Gastrocnemius medialis (tissue), 4 donors: Measurements from ENCODE around the gene FJX1. TPM values are rescaled to one million over a fixed set of nuclear protein-coding genes. Genes with fewer than 3 reads are reported as not detected.

Source experiments
- ATAC-seq, 2 donors: fragments of 150-250 bp; one replicate each; pipeline ENCODE4 v1.9.1; 2016
- DNase-seq, 2 donors: peaks; one replicate each; pipeline ENCODE4 v3.0.0-alpha.2; 2019
- H3K27ac ChIP-seq, 4 donors: fragments of 200-600 bp; sonication (generic); 1 replicate in 1 of 4; 2 replicates in 3 of 4; pipeline ENCODE4 v1.5.1; 2016 to 2018; ENCODE audit warnings: mild to moderate bottlenecking in 2 of 4, moderate library complexity in 1 of 4
- H3K27me3 ChIP-seq, 3 donors: fragments of 200-600 bp; sonication (generic) in 2 of 3; 1 replicate in 1 of 3; 2 replicates in 2 of 3; pipeline versions ENCODE4 v1.5.1 to v1.6.0; 2016 to 2019; ENCODE audit warnings: mild to moderate bottlenecking in 1 of 3, moderate library complexity in 1 of 3
- H3K36me3 ChIP-seq, 2 donors: fragments of 200-600 bp; sonication (generic) in 1 of 2; one replicate each; pipeline ENCODE4 v1.5.1; 2017 to 2018
- H3K4me1 ChIP-seq, 2 donors: fragments of 200-600 bp; sonication (generic) in 1 of 2; one replicate each; pipeline ENCODE4 v1.5.1; 2016 to 2017; ENCODE audit warnings: mild to moderate bottlenecking in 2 of 2
- H3K4me3 ChIP-seq, 4 donors: fragments of 200-600 bp; sonication (generic) in 3 of 4; 1 replicate in 1 of 4; 2 replicates in 3 of 4; pipeline ENCODE4 v1.5.1; 2016 to 2019; ENCODE audit warnings: mild to moderate bottlenecking in 2 of 4
- H3K9me3 ChIP-seq, 3 donors: fragments of 200-600 bp; sonication (generic) in 2 of 3; 1 replicate in 1 of 3; 2 replicates in 2 of 3; pipeline ENCODE4 v1.5.1; 2016 to 2019
- POLR2A ChIP-seq, 2 donors: fragments of 450-650 bp; IDR thresholded peaks; one replicate each; pipeline ENCODE4 v1.6.1; 2017; ENCODE audit warnings: antibody characterized with exemption in 2 of 2, mild to moderate bottlenecking in 2 of 2, moderate library complexity in 2 of 2
- in situ Hi-C, 4 donors: fragments of 200-750 bp; cut with MboI; loops; one replicate each; pipeline versions ENCODE4 v1.15.0 to v1.8.0; 2017; ENCODE audit warnings: low sequenced_read_pairs in 4 of 4
- intact Hi-C: fragments of 100-400 bp; cut with DNase I; formaldehyde crosslinking; loops from one replicate; pipeline ENCODE4 v1.15.1; 2023; ENCODE audit warnings: low total_unique reads
- total RNA-seq, 4 donors: library from RNA; depleted of rRNA; stranded (reverse); fragments of >200 nt; gene quantifications; one replicate each; pipeline versions ENCODE4 v1.1.0 to v1.2.3, GENCODE V29; 2016
- TF ChIP-seq, protein P1 (sequence below), 5 experiments: fragments of 450-650 bp in 3 of 5; fragments of 200-600 bp in 2 of 5; sonication (generic) in 2 of 5; IDR thresholded peaks in 4 of 5; conservative IDR thresholded peaks in 1 of 5; 1 replicate in 4 of 5; 2 replicates in 1 of 5; pipeline ENCODE4 v1.5.1; 2016 to 2019; ENCODE audit warnings: antibody characterized with exemption in 5 of 5, mild to moderate bottlenecking in 3 of 5, moderate library complexity in 3 of 5

FJX1 gene, protein sequence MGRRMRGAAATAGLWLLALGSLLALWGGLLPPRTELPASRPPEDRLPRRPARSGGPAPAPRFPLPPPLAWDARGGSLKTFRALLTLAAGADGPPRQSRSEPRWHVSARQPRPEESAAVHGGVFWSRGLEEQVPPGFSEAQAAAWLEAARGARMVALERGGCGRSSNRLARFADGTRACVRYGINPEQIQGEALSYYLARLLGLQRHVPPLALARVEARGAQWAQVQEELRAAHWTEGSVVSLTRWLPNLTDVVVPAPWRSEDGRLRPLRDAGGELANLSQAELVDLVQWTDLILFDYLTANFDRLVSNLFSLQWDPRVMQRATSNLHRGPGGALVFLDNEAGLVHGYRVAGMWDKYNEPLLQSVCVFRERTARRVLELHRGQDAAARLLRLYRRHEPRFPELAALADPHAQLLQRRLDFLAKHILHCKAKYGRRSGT
- 10 to 100 TPM in 1 of 4 donors, 1 to 10 TPM in 3; 1.5 to 10.8 (median 2.0) TPM for total RNA-seq

DNA sequence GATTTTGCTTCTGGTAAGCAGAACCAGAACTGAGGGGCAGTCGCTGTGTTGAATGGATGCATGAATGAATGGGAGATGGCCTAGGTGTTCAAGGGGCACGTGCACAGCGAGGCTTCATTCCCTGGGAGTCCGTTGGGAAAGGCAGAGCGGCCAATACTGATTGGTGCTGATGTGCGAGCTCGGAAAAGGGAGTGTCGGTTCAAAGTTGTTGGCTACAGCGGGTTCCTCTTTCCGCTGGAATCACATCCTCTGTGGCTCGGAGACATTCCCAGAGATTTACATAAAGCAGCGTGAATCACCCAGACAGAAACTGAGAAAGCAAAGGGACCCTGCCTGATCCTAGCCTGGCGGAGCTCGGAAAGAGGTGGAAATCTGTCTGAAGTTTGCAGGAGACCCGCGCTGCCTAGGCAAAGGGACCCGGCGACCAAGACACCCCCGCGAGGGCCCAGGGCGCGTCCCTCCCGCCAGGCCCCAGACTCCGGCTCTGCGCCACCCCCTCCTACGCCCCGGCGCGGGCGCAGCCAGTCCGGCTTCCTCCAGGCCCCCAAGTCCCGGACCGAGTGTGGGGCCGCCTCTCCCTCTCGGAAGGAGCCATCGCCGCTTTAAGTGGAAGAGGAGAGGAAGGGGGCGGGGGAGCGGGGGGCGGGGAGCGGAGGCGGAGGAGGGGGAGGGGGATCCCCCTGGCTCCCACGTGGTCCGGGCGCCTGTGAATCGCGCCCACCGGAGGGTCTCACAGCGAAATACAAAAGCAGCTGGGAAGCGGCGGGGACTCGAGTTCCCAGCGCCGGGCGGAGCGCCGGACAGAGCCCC lies at the start of gene FJX1:
TSS of gene FJX1 (plus strand) at position 774 of the 810 bp plus-strand sequence. CDS start 177 bp downstream, outside the sequence.
- peaks cover 9 to 22% of the 10 kb centered on the region in 2 donors for H3K4me1 ChIP-seq
- DNase-seq (peak; percentile 4 to 12), ATAC-seq (peak; percentile 52 to 53)
- H3K4me3 ChIP-seq, result peak within 1 kb of the TSS; percentile 55 to 78 (median 64)
- peak within 1 kb of the TSS; percentile 56 to 63 (median 60) for H3K27ac ChIP-seq
- intact Hi-C loops (loop anchor here (2.0 to 10.0 kb wide), 5 partner anchors 205 to 874 kb away; no protein-coding TSS in a partner anchor), in situ Hi-C loops (loop anchor here (5.0 to 25.0 kb wide), 9 partner anchors 207 to 869 kb away; no protein-coding TSS in a partner anchor)
- no peaks in the 10 kb centered on the region for H3K9me3 ChIP-seq
- TF ChIP-seq POLR2A (IDR thresholded peaks at IDR 0.05), result no peak
- TF ChIP-seq, protein P1, sequence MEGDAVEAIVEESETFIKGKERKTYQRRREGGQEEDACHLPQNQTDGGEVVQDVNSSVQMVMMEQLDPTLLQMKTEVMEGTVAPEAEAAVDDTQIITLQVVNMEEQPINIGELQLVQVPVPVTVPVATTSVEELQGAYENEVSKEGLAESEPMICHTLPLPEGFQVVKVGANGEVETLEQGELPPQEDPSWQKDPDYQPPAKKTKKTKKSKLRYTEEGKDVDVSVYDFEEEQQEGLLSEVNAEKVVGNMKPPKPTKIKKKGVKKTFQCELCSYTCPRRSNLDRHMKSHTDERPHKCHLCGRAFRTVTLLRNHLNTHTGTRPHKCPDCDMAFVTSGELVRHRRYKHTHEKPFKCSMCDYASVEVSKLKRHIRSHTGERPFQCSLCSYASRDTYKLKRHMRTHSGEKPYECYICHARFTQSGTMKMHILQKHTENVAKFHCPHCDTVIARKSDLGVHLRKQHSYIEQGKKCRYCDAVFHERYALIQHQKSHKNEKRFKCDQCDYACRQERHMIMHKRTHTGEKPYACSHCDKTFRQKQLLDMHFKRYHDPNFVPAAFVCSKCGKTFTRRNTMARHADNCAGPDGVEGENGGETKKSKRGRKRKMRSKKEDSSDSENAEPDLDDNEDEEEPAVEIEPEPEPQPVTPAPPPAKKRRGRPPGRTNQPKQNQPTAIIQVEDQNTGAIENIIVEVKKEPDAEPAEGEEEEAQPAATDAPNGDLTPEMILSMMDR (IDR thresholded peaks at IDR 0.05 in 4 of 5, conservative IDR thresholded peaks at IDR 0.05 in 1 of 5), result no peak
- H3K27me3 ChIP-seq, result peaks cover 0 to 8% (median 2%) of the 10 kb centered on the region in 3 donors
- no peaks in the 10 kb centered on the region for H3K36me3 ChIP-seq

DNA sequence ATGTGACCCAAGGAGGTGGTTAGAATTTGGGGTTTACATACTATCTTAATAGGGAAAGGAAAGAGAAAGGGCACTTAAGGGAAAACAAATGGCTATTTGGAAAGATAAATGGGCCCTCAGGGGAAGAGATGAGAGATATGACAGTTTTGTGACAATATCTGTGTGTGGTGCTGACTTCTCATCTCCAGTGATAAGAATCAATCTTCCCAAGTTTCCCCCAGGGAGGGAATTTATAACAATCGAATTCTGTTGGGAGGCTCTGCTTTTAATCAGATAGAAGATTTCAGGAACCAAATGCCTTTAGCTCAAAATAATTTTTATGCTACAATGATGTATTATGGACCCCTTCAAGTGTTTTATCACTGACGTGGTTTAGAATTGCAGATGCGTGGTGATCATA lies 46.6 kb upstream of the FJX1 start:
- ATAC-seq, result no peak
- Histone ChIP-seq H3K36me3 (no peaks in the 10 kb centered on the region), H3K4me3 (no peak overlapping the region), H3K4me1 (peaks cover 0 to 2% of the 10 kb centered on the region in 2 donors), H3K9me3 (peaks cover 0 to 5% (median 0%) of the 10 kb centered on the region in 3 donors), H3K27me3 (no peaks in the 10 kb centered on the region), H3K27ac (no peak overlapping the region)
- in situ Hi-C loops, result no loop called here
- TF ChIP-seq, protein P1 (IDR thresholded peaks at IDR 0.05 in 4 of 5, conservative IDR thresholded peaks at IDR 0.05 in 1 of 5), result no peak
- no peak for TF ChIP-seq POLR2A (IDR thresholded peaks at IDR 0.05)
- intact Hi-C loops, result no loop called here
- DNase-seq, result no peak

DNA sequence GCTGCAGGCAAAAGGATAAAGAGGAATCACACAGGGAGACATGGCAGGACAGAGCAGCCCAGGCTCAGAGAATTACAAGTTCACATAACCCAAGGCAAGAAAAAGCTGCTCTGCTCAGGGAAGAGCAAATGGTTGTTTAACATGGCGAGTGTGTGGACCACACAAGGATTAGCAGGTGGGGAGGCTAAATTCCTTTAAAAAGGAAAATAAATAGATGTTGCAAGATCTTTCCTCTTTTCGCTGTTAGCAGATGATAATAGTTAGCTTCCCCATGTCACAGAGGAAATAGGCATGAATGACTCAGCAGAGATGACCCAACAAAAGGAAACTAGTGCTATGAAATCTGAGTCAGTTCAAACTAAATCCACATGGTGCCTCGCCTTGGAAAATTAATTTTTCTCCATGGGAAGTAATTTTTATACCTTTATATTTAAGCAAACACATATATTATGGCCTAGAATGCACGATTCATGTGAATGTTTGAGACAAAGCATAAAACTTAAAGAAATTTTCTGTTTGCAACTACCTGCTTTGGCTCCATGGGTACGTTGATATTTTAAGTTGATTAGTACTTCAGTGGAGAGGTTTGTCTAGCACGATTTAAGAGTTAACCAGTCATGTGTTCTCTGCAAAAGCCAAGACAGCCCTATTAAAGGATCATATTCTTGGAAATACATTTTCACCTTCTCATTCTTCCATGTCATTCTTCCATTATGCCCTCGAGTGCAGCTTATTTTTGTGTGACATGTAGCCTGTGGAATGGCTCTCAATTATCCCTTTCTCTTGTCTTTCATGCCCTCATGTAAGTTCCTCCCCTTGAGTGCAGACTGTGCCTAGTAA lies 38.5 kb upstream of the FJX1 start:
- ATAC-seq (peak; percentile 44 to 56), DNase-seq (no peak)
- in situ Hi-C loops, result no loop called here
- no peak for TF ChIP-seq POLR2A (IDR thresholded peaks at IDR 0.05)
- TF ChIP-seq, protein P1 (IDR thresholded peaks at IDR 0.05 in 4 of 5, conservative IDR thresholded peaks at IDR 0.05 in 1 of 5), result no peak
- H3K4me1 ChIP-seq, result no peaks in the 10 kb centered on the region
- H3K27ac ChIP-seq, result no peak overlapping the region
- H3K36me3 ChIP-seq, result no peaks in the 10 kb centered on the region
- no peaks in the 10 kb centered on the region for H3K9me3 ChIP-seq
- no peaks in the 10 kb centered on the region for H3K27me3 ChIP-seq
- intact Hi-C loops, result no loop called here
- H3K4me3 ChIP-seq, result no peak overlapping the region

DNA sequence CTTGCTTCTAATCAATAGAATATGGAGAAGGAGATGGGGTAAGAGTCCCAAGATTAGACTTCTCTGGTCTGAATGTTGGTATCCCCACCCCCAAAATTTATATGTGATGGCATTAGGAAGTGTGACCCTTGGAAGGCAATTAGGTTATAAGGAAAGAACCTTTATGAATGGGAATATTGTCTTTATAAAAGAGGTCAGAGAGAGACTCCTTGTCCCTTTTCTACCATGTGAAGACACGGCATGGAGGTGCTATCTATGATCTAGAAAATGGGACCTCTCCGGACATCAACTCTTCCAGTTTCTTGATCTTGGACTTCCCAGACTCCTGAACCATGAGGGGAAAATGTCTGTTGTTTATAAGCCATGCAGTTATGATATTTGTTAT lies 37.9 kb upstream of the FJX1 start:
- in situ Hi-C loops (no loop called here), intact Hi-C loops (no loop called here)
- DNase-seq, result no peak
- Histone ChIP-seq H3K4me3 (no peak overlapping the region), H3K27ac (no peak overlapping the region), H3K9me3 (no peaks in the 10 kb centered on the region), H3K27me3 (no peaks in the 10 kb centered on the region), H3K4me1 (no peaks in the 10 kb centered on the region), H3K36me3 (no peaks in the 10 kb centered on the region)
- no peak for ATAC-seq
- TF ChIP-seq, protein P1 (IDR thresholded peaks at IDR 0.05 in 4 of 5, conservative IDR thresholded peaks at IDR 0.05 in 1 of 5), result no peak
- no peak for TF ChIP-seq POLR2A (IDR thresholded peaks at IDR 0.05)
